PFSK-1 (cell line): Measurements from ENCODE around the gene SETD5.

Experiments used
- REST ChIP-seq, 2 experiments: IDR thresholded peaks; 2 replicates each; pipeline versions ENCODE4 v1.6.1 to v1.8.0; 2011 to 2012; ENCODE audit warnings: low read depth in 2 of 2, low read length in 2 of 2, control low read depth in 1 of 2, inconsistent platforms in 1 of 2, mild to moderate bottlenecking in 1 of 2, moderate library complexity in 1 of 2; ENCODE audit not compliant: insufficient read depth in 1 of 2
- SIN3A ChIP-seq: IDR thresholded peaks from 2 replicates; pipeline ENCODE4 v1.6.1; 2012; ENCODE audit warnings: mild to moderate bottlenecking, low read length, moderate library complexity, borderline replicate concordance; ENCODE audit not compliant: insufficient read depth

- TF ChIP-seq REST (IDR thresholded peaks at IDR 0.05; ENCODE audit: insufficient read depth in 1 of 2, low read depth in 2 of 2, low read length in 2 of 2) (no peak), SIN3A (no peak)
Observed at GRCh38 chr3:9450126-9450525, 52.7 kb downstream of the SETD5 start.
